Mammary epithelial cell (primary cell): ENCODE measurements around the gene HDGF.

Experiments
- CTCF ChIP-seq, 2 donors: IDR thresholded peaks in 1 of 2; conservative IDR thresholded peaks in 1 of 2; 2 replicates each; pipeline ENCODE4 v1.5.1; 2011 to 2012; ENCODE audit warnings: inconsistent platforms in 2 of 2, low read length in 2 of 2, mild to moderate bottlenecking in 2 of 2, control low read depth in 1 of 2, low read depth in 1 of 2; ENCODE audit not compliant: insufficient read depth in 1 of 2; ENCODE audit errors: extremely low read depth in 1 of 2
- EZH2 ChIP-seq: IDR thresholded peaks from 2 replicates; pipeline ENCODE4 v1.6.1; 2012; ENCODE audit warnings: low read length, inconsistent platforms, borderline replicate concordance

GRCh38 chr1:156744344-156744743, 7.1 kb downstream of the HDGF start:
- TF ChIP-seq CTCF (conservative IDR thresholded peaks at IDR 0.05 in 1 of 2, IDR thresholded peaks at IDR 0.05 in 1 of 2; ENCODE audit: extremely low read depth in 1 of 2, insufficient read depth in 1 of 2, low read depth in 1 of 2, low read length in 2 of 2): no peak
- no peak for TF ChIP-seq EZH2
